Ishikawa (cell line): ENCODE measurements around the gene SIAH1.
A peak's percentile ranks its signal among the peaks of the same experiment; 100 is the strongest.

Experiments used
- CEBPB ChIP-seq: IDR thresholded peaks from 2 replicates; pipeline ENCODE4 v1.6.1; 2012
- CREB1 ChIP-seq: IDR thresholded peaks from 2 replicates; pipeline ENCODE4 v1.6.1; 2012; ENCODE audit warnings: low read depth
- EGR1 ChIP-seq: IDR thresholded peaks from 2 replicates; pipeline ENCODE4 v1.6.1; 2012
- EP300 ChIP-seq: IDR thresholded peaks from 2 replicates; pipeline ENCODE4 v1.6.1; 2012; ENCODE audit warnings: borderline replicate concordance
- FOXM1 ChIP-seq: IDR thresholded peaks from 2 replicates; pipeline ENCODE4 v1.6.1; 2012; ENCODE audit warnings: low read depth, borderline replicate concordance
- NFIC ChIP-seq: IDR thresholded peaks from 2 replicates; pipeline ENCODE4 v1.6.1; 2012
- RAD21 ChIP-seq: IDR thresholded peaks from 2 replicates; pipeline ENCODE4 v1.6.1; 2012; ENCODE audit warnings: low read depth
- TAF1 ChIP-seq: IDR thresholded peaks from 2 replicates; pipeline ENCODE4 v1.6.1; 2012; ENCODE audit warnings: low read depth, mild to moderate bottlenecking
- TCF12 ChIP-seq: IDR thresholded peaks from 2 replicates; pipeline ENCODE4 v1.6.1; 2012; ENCODE audit warnings: low read depth
- TEAD4 ChIP-seq: IDR thresholded peaks from 2 replicates; pipeline ENCODE4 v1.6.1; 2012
- YY1 ChIP-seq: IDR thresholded peaks from 2 replicates; pipeline ENCODE4 v1.6.1; 2012; ENCODE audit warnings: low read depth
- ZBTB7A ChIP-seq: IDR thresholded peaks from 2 replicates; pipeline ENCODE4 v1.6.1; 2012; ENCODE audit warnings: low read depth
- TF ChIP-seq, protein P1 (sequence below): IDR thresholded peaks from 2 replicates; pipeline ENCODE4 v1.6.1; 2012
- TF ChIP-seq, protein P2 (sequence below): IDR thresholded peaks from 2 replicates; pipeline ENCODE4 v1.6.1; 2012
- TF ChIP-seq, protein P3 (sequence below): IDR thresholded peaks from 2 replicates; pipeline ENCODE4 v1.6.1; 2012; ENCODE audit warnings: low read depth, mild to moderate bottlenecking

Gene SIAH1, protein sequence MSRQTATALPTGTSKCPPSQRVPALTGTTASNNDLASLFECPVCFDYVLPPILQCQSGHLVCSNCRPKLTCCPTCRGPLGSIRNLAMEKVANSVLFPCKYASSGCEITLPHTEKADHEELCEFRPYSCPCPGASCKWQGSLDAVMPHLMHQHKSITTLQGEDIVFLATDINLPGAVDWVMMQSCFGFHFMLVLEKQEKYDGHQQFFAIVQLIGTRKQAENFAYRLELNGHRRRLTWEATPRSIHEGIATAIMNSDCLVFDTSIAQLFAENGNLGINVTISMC

GRCh38 chr16:48385253-48386150, at the start of gene SIAH1:
TSS of gene SIAH1 (minus strand) at chr16:48385413. CDS start at chr16:48362428, 22,985 bp downstream.
- TF ChIP-seq, protein P1, sequence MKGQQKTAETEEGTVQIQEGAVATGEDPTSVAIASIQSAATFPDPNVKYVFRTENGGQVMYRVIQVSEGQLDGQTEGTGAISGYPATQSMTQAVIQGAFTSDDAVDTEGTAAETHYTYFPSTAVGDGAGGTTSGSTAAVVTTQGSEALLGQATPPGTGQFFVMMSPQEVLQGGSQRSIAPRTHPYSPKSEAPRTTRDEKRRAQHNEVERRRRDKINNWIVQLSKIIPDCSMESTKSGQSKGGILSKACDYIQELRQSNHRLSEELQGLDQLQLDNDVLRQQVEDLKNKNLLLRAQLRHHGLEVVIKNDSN: no peak
- TF ChIP-seq CREB1 (no peak), TCF12 (peak; percentile 37; the same call in 1 of the 2 replicates), EP300 (peak; percentile 47; the same call in 1 of the 2 replicates), TAF1 (peak; percentile 66), EGR1 (peak; percentile 46; the same call in 1 of the 2 replicates), ZBTB7A (peak; percentile 96), FOXM1 (no peak), YY1 (0 out of 2 replicates have a peak, but pooled peaks have one; percentile 43)
- TF ChIP-seq, protein P2, sequence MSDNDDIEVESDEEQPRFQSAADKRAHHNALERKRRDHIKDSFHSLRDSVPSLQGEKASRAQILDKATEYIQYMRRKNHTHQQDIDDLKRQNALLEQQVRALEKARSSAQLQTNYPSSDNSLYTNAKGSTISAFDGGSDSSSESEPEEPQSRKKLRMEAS: peak; percentile 52

DNA sequence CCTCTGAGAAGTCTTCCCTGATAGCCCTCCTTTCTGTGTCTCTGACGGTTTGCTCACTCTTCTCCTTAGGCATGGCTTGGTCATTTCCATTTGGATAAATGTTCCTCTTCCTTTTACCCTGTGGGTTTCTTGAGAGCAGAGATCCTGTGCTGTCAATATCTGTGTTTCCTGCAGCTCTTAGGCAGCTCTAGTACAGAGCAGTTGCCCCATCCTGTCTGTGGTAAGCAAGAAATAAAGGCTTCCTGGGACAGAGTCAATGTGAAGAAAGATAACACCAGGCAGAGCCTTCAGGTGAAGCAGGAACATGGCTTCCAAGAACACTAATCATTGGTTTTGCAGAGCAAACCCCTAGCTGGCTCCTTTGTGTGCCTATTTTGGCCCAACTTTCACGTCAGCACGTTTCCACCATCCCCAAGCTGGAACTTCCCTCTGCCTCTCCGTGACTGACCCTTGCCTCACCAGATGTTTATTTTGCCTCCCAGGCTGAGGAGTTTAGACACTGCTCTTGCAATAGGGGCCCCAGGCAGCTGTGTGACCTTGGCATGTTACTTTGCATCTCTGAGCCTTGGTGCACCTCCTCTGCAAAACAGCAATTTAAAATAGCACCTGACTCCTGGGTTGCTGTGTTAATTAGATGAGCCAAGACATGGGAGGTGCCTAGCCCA, 49.6 kb upstream of the SIAH1 start:
- TF ChIP-seq, protein P3, sequence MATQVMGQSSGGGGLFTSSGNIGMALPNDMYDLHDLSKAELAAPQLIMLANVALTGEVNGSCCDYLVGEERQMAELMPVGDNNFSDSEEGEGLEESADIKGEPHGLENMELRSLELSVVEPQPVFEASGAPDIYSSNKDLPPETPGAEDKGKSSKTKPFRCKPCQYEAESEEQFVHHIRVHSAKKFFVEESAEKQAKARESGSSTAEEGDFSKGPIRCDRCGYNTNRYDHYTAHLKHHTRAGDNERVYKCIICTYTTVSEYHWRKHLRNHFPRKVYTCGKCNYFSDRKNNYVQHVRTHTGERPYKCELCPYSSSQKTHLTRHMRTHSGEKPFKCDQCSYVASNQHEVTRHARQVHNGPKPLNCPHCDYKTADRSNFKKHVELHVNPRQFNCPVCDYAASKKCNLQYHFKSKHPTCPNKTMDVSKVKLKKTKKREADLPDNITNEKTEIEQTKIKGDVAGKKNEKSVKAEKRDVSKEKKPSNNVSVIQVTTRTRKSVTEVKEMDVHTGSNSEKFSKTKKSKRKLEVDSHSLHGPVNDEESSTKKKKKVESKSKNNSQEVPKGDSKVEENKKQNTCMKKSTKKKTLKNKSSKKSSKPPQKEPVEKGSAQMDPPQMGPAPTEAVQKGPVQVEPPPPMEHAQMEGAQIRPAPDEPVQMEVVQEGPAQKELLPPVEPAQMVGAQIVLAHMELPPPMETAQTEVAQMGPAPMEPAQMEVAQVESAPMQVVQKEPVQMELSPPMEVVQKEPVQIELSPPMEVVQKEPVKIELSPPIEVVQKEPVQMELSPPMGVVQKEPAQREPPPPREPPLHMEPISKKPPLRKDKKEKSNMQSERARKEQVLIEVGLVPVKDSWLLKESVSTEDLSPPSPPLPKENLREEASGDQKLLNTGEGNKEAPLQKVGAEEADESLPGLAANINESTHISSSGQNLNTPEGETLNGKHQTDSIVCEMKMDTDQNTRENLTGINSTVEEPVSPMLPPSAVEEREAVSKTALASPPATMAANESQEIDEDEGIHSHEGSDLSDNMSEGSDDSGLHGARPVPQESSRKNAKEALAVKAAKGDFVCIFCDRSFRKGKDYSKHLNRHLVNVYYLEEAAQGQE: no peak
- TF ChIP-seq NFIC (no peak), CREB1 (no peak), EP300 (no peak), CEBPB (no peak), ZBTB7A (no peak), FOXM1 (no peak), TEAD4 (no peak), EGR1 (no peak), YY1 (no peak)
- TF ChIP-seq, protein P2: no peak
- TF ChIP-seq, protein P1: no peak

- TF ChIP-seq CREB1: no peak
- TF ChIP-seq FOXM1: no peak
- TF ChIP-seq, protein P2: no peak
- TF ChIP-seq ZBTB7A: no peak
- no peak for TF ChIP-seq NFIC
- no peak for TF ChIP-seq YY1
- TF ChIP-seq, protein P3: no peak
- TF ChIP-seq EP300: no peak
- TF ChIP-seq CEBPB: no peak
- TF ChIP-seq, protein P1: no peak
- no peak for TF ChIP-seq TCF12
- no peak for TF ChIP-seq EGR1
- TF ChIP-seq TEAD4: no peak
- TF ChIP-seq TAF1: no peak
- no peak for TF ChIP-seq RAD21
These were observed 48.8 kb upstream of the SIAH1 start for GRCh38 chr16:48433850-48434530.
